HG03139 (cell line): ENCODE data around the gene SMARCA4.
A peak's percentile ranks its signal among the peaks of the same experiment; 100 is the strongest.
"Not testable (repeated sequence)": the region's sequence is repeated elsewhere in the genome, so short reads cannot be mapped to it uniquely, and the experiment has no call there.

Experiments
- ATAC-seq: cut with Tn5 transposase; IDR thresholded peaks from one replicate; pipeline ENCODE4 v1.9.1; 2021; ENCODE audit not compliant: unreplicated experiment

The SMARCA4 gene

GRCh38 chr19:11059511-11060358, 98.9 kb downstream of the SMARCA4 start:
- no peak for ATAC-seq

GRCh38 chr19:11061952-11062351, 101.1 kb downstream of the SMARCA4 start:
- ATAC-seq, result no peak

GRCh38 chr19:11063434-11063833, 102.6 kb downstream of the SMARCA4 start:
- ATAC-seq, result no peak

- ATAC-seq, result no peak
Observed at GRCh38 chr19:11064831-11065303, 104.0 kb downstream of the SMARCA4 start.

GRCh38 chr19:11066326-11066725, 105.5 kb downstream of the SMARCA4 start:
- ATAC-seq, result no peak

- ATAC-seq, result no peak
Observed at GRCh38 chr19:11067356-11068113, 106.7 kb downstream of the SMARCA4 start.

GRCh38 chr19:11069561-11069960, 108.7 kb downstream of the SMARCA4 start:
- no peak for ATAC-seq

- ATAC-seq, result no peak
Observed at GRCh38 chr19:11070123-11070522, 109.3 kb downstream of the SMARCA4 start.

GRCh38 chr19:11073568-11073967, 112.7 kb downstream of the SMARCA4 start:
- ATAC-seq, result no peak

- ATAC-seq, result not testable (repeated sequence)
Observed at GRCh38 chr19:11076792-11077191, 116.0 kb downstream of the SMARCA4 start.

GRCh38 chr19:11078893-11079292, 118.1 kb downstream of the SMARCA4 start:
- ATAC-seq, result no peak

GRCh38 chr19:11079999-11080398, 119.2 kb downstream of the SMARCA4 start:
- no peak for ATAC-seq

GRCh38 chr19:11087870-11088505, 127.2 kb downstream of the SMARCA4 start:
- ATAC-seq, result no peak

- no peak for ATAC-seq
Observed at GRCh38 chr19:11088506-11089253, 127.8 kb downstream of the SMARCA4 start.

- no peak for ATAC-seq
Observed at GRCh38 chr19:11089254-11090013, 128.6 kb downstream of the SMARCA4 start, which contains the start of gene LDLR. TSS of gene LDLR (plus strand) at chr19:11089463. CDS start at chr19:11089549, 86 bp downstream.

GRCh38 chr19:11090014-11090263, 129.1 kb downstream of the SMARCA4 start:
- ATAC-seq, result peak; percentile 2

- ATAC-seq, result peak; percentile 72
Observed at GRCh38 chr19:11090264-11090996, 129.6 kb downstream of the SMARCA4 start.

- no peak for ATAC-seq
Observed at GRCh38 chr19:11090997-11091702, 130.3 kb downstream of the SMARCA4 start.

GRCh38 chr19:11091703-11092153, 130.9 kb downstream of the SMARCA4 start:
- ATAC-seq, result no peak
